ENCODE data around the gene NAGK. TPM values are rescaled to one million over a fixed set of nuclear protein-coding genes. Genes with fewer than 3 reads are reported as not detected.
"Not testable (repeated sequence)": the region's sequence is repeated elsewhere in the genome, so short reads cannot be mapped to it uniquely, and the experiment has no call there.

NAGK gene
- total RNA-seq, 1 donor from 2014 or later = 115 TPM

DNA sequence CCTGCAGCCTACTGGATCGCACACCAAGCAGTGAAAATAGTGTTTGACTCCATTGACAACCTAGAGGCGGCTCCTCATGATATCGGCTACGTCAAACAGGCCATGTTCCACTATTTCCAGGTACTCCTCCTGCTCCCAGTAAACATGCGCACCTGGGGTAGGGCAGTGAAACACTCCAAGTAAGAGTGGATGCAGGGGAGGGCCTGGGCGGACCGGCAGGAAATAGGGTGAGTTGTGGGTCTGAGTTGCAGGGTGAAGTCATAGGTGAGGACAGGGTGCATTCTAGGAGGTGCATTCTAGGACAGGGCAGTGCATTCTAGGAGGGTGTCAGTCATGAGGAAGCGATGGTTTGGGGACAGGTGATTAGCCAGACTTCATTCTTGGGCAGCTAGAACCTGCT is 5.0 kb downstream of the NAGK start:
- peaks cover 16% of the 10 kb centered on the region for H3K4me1 Mint-ChIP-seq (ENCODE audit: low read depth)
- peaks cover 20% of the 10 kb centered on the region for H3K36me3 Mint-ChIP-seq (ENCODE audit: insufficient read depth)
- H3K27ac Mint-ChIP-seq = no peak overlapping the region
- TF ChIP-seq, protein P1, sequence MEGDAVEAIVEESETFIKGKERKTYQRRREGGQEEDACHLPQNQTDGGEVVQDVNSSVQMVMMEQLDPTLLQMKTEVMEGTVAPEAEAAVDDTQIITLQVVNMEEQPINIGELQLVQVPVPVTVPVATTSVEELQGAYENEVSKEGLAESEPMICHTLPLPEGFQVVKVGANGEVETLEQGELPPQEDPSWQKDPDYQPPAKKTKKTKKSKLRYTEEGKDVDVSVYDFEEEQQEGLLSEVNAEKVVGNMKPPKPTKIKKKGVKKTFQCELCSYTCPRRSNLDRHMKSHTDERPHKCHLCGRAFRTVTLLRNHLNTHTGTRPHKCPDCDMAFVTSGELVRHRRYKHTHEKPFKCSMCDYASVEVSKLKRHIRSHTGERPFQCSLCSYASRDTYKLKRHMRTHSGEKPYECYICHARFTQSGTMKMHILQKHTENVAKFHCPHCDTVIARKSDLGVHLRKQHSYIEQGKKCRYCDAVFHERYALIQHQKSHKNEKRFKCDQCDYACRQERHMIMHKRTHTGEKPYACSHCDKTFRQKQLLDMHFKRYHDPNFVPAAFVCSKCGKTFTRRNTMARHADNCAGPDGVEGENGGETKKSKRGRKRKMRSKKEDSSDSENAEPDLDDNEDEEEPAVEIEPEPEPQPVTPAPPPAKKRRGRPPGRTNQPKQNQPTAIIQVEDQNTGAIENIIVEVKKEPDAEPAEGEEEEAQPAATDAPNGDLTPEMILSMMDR (IDR thresholded peaks at IDR 0.05; ENCODE audit: unreplicated experiment) = no peak
- no peaks in the 10 kb centered on the region for H3K9me3 Mint-ChIP-seq (ENCODE audit: low read depth)
- DNase-seq (ENCODE audit: low spot score, unreplicated experiment) = no peak
- H3K27me3 Mint-ChIP-seq = no peaks in the 10 kb centered on the region
- H3K4me3 Mint-ChIP-seq (ENCODE audit: low read depth) = no peak overlapping the region

DNA sequence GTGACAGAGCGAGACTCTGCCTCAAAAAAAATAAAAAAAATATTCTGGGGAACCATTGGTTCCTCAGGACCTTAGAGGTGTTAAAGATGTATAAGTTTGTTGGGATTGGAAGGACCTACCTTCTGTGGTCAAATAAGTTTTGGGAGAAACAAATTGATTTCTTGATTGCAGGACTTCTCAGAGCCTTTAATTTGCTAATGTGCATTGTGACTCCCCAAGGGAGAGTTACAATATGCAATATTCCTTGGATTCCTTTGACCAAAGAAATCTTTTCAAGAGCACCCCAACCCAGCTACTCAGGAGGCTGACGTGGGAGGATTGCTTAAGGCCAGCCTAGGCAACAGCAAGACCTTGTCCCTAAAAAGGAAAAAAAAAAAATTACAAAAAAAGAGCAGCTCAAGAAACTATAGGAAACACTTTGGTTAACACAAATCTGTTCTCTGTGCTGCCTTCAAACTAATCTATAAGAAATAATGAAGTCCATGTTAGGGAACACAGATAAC is 6.5 kb downstream of the NAGK start:
- H3K27me3 Mint-ChIP-seq = no peaks in the 10 kb centered on the region
- no peak overlapping the region for H3K27ac Mint-ChIP-seq
- peaks cover 6% of the 10 kb centered on the region for H3K4me1 Mint-ChIP-seq (ENCODE audit: low read depth)
- TF ChIP-seq, protein P1 (IDR thresholded peaks at IDR 0.05; ENCODE audit: unreplicated experiment) = no peak
- no peaks in the 10 kb centered on the region for H3K9me3 Mint-ChIP-seq (ENCODE audit: low read depth)
- H3K4me3 Mint-ChIP-seq (ENCODE audit: low read depth) = no peak overlapping the region
- peaks cover 25% of the 10 kb centered on the region for H3K36me3 Mint-ChIP-seq (ENCODE audit: insufficient read depth)
- DNase-seq (ENCODE audit: low spot score, unreplicated experiment) = no peak

DNA sequence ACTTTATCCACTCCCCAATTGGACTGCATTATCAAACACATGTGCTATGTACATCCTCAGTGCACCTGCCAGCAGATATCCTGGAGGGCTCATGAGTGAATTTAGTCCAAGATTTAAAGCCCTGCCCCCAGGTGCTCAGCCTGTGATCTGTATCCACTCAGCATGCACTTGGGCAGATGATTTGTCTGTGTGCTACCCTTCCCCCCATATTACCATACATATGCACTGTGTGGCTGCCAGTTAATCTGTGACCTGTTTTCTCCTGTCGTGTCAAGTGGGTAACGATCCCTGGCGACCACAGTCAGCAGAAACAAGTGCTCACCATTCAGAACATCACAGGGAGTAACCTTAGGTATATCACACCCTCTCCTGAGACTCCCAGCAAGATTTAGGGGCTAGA is 10.2 kb downstream of the NAGK start:
- Mint-ChIP-seq H3K27ac (peak overlapping the region; percentile 20), H3K4me1 (ENCODE audit: low read depth) (no peaks in the 10 kb centered on the region), H3K27me3 (no peaks in the 10 kb centered on the region)

DNA sequence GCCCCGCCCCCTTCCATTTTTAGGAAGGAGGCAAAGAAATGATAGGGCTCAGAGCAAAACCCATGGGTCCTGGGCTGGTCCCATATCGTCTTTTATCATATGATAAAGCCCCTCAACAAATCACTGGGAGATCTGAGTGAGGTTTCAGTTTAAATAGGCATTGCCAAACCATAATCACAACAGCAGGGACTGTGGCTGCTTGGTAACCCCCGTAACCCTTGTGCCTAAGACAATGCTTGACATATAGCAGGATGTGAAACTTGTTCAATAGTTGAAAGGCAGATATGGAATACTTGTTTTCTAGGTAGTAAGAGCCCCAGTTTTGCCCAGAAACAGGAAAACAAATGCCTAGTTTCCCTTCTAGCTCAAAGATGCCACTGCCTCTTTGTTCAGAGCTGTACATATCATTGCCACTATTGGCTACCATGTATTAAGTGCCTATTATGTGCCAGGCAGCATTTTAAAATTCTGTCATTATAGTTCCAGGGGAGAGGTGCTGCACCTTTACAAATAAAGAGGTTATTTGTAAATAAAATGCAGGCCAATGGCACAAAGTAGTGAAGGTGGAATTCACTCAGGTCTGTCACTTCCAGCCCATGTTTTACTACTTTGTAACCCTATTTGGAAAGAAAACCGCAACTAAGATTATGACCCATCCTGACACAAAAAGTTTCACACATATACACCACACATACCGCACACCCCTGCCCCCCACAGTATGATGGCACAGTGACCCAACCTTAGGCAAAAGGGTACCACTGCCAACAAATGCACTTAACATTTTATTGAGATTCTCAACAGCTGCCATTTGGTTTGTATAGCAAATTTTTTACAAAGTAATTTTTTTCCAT is 14.2 kb downstream of the NAGK start:
- no peak overlapping the region for H3K27ac Mint-ChIP-seq
- DNase-seq (ENCODE audit: low spot score, unreplicated experiment) = no peak
- H3K9me3 Mint-ChIP-seq (ENCODE audit: low read depth) = no peaks in the 10 kb centered on the region
- H3K36me3 Mint-ChIP-seq (ENCODE audit: insufficient read depth) = peaks cover 7% of the 10 kb centered on the region
- H3K4me1 Mint-ChIP-seq (ENCODE audit: low read depth) = peaks cover 2% of the 10 kb centered on the region
- H3K27me3 Mint-ChIP-seq = peaks cover 38% of the 10 kb centered on the region
- TF ChIP-seq, protein P1 (IDR thresholded peaks at IDR 0.05; ENCODE audit: unreplicated experiment) = no peak
- no peak overlapping the region for H3K4me3 Mint-ChIP-seq (ENCODE audit: low read depth)

More for the DNA sequence above, 10.2 kb downstream of the NAGK start:
- no peak overlapping the region for H3K4me3 Mint-ChIP-seq (ENCODE audit: low read depth)
- no peaks in the 10 kb centered on the region for H3K9me3 Mint-ChIP-seq (ENCODE audit: low read depth)
- H3K36me3 Mint-ChIP-seq (ENCODE audit: insufficient read depth) = peaks cover 17% of the 10 kb centered on the region
- no peak for DNase-seq (ENCODE audit: low spot score, unreplicated experiment)
- TF ChIP-seq, protein P1 (IDR thresholded peaks at IDR 0.05; ENCODE audit: unreplicated experiment) = no peak

DNA sequence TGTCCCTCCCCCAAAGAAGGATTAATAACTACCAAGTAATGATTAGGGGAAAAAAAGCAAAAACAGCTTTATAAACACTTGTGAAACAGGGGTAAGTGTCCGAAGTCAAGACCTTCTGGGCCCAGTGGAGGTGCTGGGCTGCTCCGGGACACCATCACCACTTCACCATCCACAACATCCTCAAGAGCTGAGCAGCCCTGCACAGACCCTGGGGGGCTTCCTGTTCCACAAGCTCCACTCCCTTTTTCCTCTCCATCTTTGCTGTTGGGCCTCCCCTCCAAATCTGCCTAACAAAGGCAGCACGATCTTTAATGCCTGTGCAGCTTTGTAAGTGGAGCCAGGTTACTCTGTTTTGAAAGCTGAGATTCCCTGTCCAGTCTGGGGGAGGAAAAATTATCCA is 14.8 kb downstream of the NAGK start:
- peaks cover 44% of the 10 kb centered on the region for H3K27me3 Mint-ChIP-seq
- not testable (repeated sequence) for H3K9me3 Mint-ChIP-seq (ENCODE audit: low read depth); H3K36me3 Mint-ChIP-seq (ENCODE audit: insufficient read depth); H3K4me3 Mint-ChIP-seq (ENCODE audit: low read depth); H3K27ac Mint-ChIP-seq; H3K4me1 Mint-ChIP-seq (ENCODE audit: low read depth); DNase-seq (ENCODE audit: low spot score, unreplicated experiment)

DNA sequence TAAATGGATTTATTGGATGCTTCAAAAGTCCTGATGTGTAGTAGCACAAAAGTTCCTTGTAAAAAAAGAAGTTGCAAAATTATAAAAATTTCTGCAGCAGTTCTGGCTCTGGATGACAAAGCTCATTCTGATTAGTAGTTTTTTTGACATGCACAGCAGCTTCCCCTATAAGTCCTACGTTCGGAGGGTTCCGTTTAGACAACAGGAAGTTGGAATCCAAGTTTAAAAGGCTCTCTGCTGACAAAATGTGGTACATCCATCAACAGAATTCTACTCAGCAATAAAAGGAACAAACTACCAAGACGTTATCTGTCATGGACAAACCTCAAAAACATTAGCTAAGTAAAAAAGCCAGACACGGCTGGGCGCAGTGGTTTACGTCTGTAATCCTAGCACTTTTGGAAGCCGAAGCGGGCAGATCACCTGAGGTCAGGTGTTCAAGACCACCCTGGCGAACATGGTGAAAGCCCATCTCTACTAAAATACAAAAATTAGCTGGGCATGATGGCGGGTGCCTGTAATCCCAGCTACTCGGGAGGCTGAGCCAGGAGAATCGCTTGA is 15.4 kb downstream of the NAGK start:
- H3K27me3 Mint-ChIP-seq = peaks cover 50% of the 10 kb centered on the region
- H3K27ac Mint-ChIP-seq = not testable (repeated sequence)

DNA sequence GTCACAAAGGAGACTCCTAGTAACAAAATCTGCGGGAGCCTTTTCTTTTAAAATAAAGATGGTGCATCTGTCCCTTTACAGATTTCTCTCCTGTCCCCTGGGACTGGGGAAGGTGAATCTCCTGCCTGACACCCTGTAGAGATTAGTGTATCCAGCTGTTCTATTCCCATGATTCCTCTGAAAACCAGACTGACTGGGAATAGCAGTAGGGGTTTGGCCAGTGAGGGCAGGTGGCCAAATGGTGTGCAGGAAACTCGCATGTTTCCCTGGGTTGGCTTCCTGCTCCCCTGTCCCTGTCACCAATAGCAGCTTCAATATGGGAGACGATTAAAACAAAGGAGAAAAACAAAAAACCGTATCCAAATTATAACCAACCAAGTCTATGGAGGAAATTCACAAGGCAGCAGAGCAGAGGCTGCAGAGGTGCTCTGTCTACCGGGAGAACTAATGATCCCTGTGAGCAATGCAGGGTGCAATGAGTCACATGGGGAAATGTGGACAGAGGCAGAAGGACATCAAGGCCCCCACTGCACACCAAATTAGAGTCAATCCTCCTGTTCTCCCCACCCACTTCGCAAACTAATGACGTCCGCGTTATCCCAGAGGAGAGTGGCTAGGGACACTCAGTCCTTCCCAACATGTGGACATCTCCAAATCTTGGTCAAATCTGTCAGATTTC is 17.0 kb downstream of the NAGK start:
- peaks cover 66% of the 10 kb centered on the region for H3K27me3 Mint-ChIP-seq
- not testable (repeated sequence) for H3K4me3 Mint-ChIP-seq (ENCODE audit: low read depth); DNase-seq (ENCODE audit: low spot score, unreplicated experiment); H3K9me3 Mint-ChIP-seq (ENCODE audit: low read depth); H3K4me1 Mint-ChIP-seq (ENCODE audit: low read depth); H3K36me3 Mint-ChIP-seq (ENCODE audit: insufficient read depth); H3K27ac Mint-ChIP-seq

More for the DNA sequence above, 15.4 kb downstream of the NAGK start:
- H3K9me3 Mint-ChIP-seq (ENCODE audit: low read depth); H3K4me3 Mint-ChIP-seq (ENCODE audit: low read depth); H3K4me1 Mint-ChIP-seq (ENCODE audit: low read depth); H3K36me3 Mint-ChIP-seq (ENCODE audit: insufficient read depth); DNase-seq (ENCODE audit: low spot score, unreplicated experiment): not testable (repeated sequence)

DNA sequence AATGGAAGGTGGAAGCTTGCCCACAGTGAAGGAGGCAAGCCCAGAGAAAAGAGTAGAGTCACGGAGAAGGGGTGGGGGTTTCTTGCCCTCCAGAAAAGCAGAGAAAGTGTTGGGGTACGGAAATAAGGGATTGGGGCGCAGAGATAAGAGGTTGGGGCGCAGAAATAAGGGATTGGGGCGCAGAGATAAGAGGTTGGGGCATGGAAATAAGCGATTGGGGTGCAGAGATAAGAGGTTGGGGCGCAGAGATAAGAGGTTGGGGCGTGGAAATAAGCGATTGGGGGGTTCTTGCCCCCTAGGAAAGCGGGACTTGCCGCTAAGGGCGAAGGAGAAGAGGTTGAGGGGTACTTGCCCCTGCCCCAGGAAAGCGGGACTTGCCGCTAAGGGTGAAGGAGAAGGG is 21.0 kb downstream of the NAGK start:
- H3K4me1 Mint-ChIP-seq (ENCODE audit: low read depth); H3K36me3 Mint-ChIP-seq (ENCODE audit: insufficient read depth); H3K9me3 Mint-ChIP-seq (ENCODE audit: low read depth); H3K4me3 Mint-ChIP-seq (ENCODE audit: low read depth); H3K27ac Mint-ChIP-seq; DNase-seq (ENCODE audit: low spot score, unreplicated experiment): not testable (repeated sequence)
- H3K27me3 Mint-ChIP-seq = peaks cover 75% of the 10 kb centered on the region

DNA sequence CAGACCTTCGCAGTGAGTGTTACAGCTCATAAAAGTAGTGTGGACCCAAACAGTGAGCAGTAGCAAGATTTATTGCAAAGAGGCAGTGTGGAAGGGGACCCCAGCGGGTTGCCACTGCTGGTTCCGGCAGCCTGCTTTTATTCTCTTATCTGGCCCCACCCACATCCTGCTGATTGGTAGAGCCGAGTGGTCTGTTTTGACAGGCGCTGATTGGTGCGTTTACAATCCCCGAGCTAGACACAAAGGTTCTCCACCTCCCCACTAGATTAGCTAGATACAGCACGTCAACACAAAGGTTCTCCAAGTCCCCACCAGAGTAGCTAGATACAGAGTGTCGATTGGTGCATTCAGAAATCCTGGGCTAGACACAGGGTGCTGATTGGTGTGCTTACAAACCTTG is 23.4 kb downstream of the NAGK start:
- peaks cover 52% of the 10 kb centered on the region for H3K27me3 Mint-ChIP-seq
- H3K36me3 Mint-ChIP-seq (ENCODE audit: insufficient read depth); DNase-seq (ENCODE audit: low spot score, unreplicated experiment); H3K27ac Mint-ChIP-seq; H3K4me3 Mint-ChIP-seq (ENCODE audit: low read depth); H3K9me3 Mint-ChIP-seq (ENCODE audit: low read depth); H3K4me1 Mint-ChIP-seq (ENCODE audit: low read depth): not testable (repeated sequence)

All from progenitor cell of endocrine pancreas (in vitro differentiated cells).